ENCODE measurements around the gene COL7A1. TPM values are rescaled to one million over a fixed set of nuclear protein-coding genes. Genes with fewer than 3 reads are reported as not detected.

COL7A1 gene
- total and polyA plus RNA-seq, 2 of the 8 experiments (the other 6 are each of a cell fraction or from before 2014, with no cell fraction given): 10.7 to 13.9 TPM

DNA sequence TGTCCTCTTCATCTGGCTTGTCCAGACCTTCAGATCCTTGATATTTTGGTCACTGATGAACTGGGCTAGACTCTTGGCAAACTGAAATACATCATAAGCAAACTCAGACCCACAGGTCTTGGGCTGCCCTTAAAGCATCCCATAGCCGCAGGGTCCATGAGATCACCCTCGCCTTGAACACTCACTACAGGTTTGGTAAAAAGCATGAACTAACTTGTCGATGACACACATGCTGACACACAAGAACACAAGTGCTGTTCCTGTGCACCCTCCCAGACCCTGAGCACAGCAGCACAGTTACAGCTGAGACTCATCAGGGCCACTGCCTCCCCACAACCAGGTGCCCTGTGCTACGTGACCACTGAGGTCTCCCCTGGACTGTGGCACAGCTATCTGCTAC is 59.6 kb downstream of the COL7A1 start:
- ChIA-PET POLR2A (ENCODE audit: partially characterized antibody) (interaction anchor here (0.7 to 1.6 kb wide), 2 partner anchors 8 to 96 kb away, joined by 3 to 5 read pairs; partner anchors contain the start of gene CCDC51), CTCF (ENCODE audit: partially characterized antibody) (interaction anchor here (1.2 to 4.1 kb wide), 3 partner anchors 13 to 62 kb away, joined by 3 to 21 read pairs (median 4); no protein-coding TSS in a partner anchor)
- H3K23me2 ChIP-seq (ENCODE audit: low read depth, low read length): no peaks in the 10 kb centered on the region; the same call in 1 of the 2 replicates
- no peak overlapping the region for H3K18ac ChIP-seq (ENCODE audit: extremely low read depth, low read length)
- H3K79me1 ChIP-seq (ENCODE audit: low read depth, low read length): no peaks in the 10 kb centered on the region
- no peak overlapping the region for H3K56ac ChIP-seq (replicated peaks; ENCODE audit: insufficient read length, low read depth, low read length)
- H3K4ac ChIP-seq (replicated peaks; ENCODE audit: insufficient read length, low read depth, low read length): no peak overlapping the region
- no peaks in the 10 kb centered on the region for H3K27me3 ChIP-seq (replicated peaks in 1 of 4; ENCODE audit: control insufficient read depth in 3 of 4, extremely low read depth in 1 of 4, insufficient read depth in 3 of 4, low read length in 3 of 4)
- H4K20me1 ChIP-seq (replicated peaks in 1 of 2; ENCODE audit: control insufficient read depth in 1 of 2, insufficient read depth in 2 of 2, low read length in 2 of 2): peaks cover 0 to 4% of the 10 kb centered on the region in 2 experiments
- H3K36me3 ChIP-seq (ENCODE audit: control insufficient read depth in 2 of 4, insufficient read depth in 4 of 4, low read length in 3 of 4): peaks cover 2 to 35% (median 23%) of the 10 kb centered on the region in 4 experiments; a peak in 7 of 8 replicates
- H4K8ac ChIP-seq (ENCODE audit: extremely low read depth, insufficient read depth, low read length): no peak overlapping the region
- DNase-seq (ENCODE audit: low read depth in 1 of 2, low spot score in 2 of 2) (no peak), FAIRE-seq (no peak)
- H2AFZ ChIP-seq (ENCODE audit: low read length): no peak overlapping the region
- H3K4me1 ChIP-seq (replicated peaks in 1 of 4; ENCODE audit: control insufficient read depth in 3 of 4, insufficient read depth in 4 of 4, low read length in 3 of 4): no peaks in the 10 kb centered on the region
- 91% methylated on average over 4 of the region's 4 CpGs; no CpG with 5 or more reads in 1 of the 2 experiments for WGBS, 2 experiments (ENCODE audit: extremely low coverage in 1 of 2, insufficient coverage in 1 of 2, insufficient read length in 1 of 2, insufficient replicate concordance in 2 of 2, low coverage in 1 of 2, low lambda C conversion rate in 2 of 2, missing lambda C conversion rate in 1 of 2)
- TF ChIP-seq, protein P1, sequence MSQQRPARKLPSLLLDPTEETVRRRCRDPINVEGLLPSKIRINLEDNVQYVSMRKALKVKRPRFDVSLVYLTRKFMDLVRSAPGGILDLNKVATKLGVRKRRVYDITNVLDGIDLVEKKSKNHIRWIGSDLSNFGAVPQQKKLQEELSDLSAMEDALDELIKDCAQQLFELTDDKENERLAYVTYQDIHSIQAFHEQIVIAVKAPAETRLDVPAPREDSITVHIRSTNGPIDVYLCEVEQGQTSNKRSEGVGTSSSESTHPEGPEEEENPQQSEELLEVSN (IDR thresholded peaks at IDR 0.05): no peak
- TF ChIP-seq EP300 (IDR thresholded peaks at IDR 0.05; ENCODE audit: borderline replicate concordance in 1 of 2, low read depth in 2 of 2, low read length in 2 of 2) (no peak), SP2 (IDR thresholded peaks at IDR 0.05; ENCODE audit: low read length) (no peak), CHD2 (IDR thresholded peaks at IDR 0.05; ENCODE audit: low read length) (no peak), KDM4A (IDR thresholded peaks at IDR 0.05; ENCODE audit: low read depth, low read length, severe bottlenecking) (no peak), POLR2A (IDR thresholded peaks at IDR 0.05; ENCODE audit: control extremely low read depth in 1 of 2, low read depth in 2 of 2, low read length in 2 of 2) (no peak), KDM5A (IDR thresholded peaks at IDR 0.05; ENCODE audit: low read length) (no peak)
- H4K91ac ChIP-seq (replicated peaks; ENCODE audit: insufficient read length, low read length): no peak overlapping the region
- no peak overlapping the region for H2BK20ac ChIP-seq (ENCODE audit: low read length)
- H3K23ac ChIP-seq (ENCODE audit: insufficient read length): no peak overlapping the region
- no peak overlapping the region for H3K14ac ChIP-seq (ENCODE audit: insufficient read length)
- no peak overlapping the region for H4K5ac ChIP-seq (ENCODE audit: insufficient read length, low read depth, low read length)
- H2BK12ac ChIP-seq (ENCODE audit: low read depth, low read length): no peak overlapping the region
- no peak overlapping the region for H2BK15ac ChIP-seq (ENCODE audit: low read length)
- H2AK5ac ChIP-seq (ENCODE audit: low read depth, low read length): no peak overlapping the region
- H2BK120ac ChIP-seq (replicated peaks; ENCODE audit: low read depth, low read length): no peak overlapping the region
- H3K4me2 ChIP-seq (ENCODE audit: insufficient read depth in 1 of 2, low read depth in 2 of 2, low read length in 2 of 2): no peak overlapping the region
- H3K9me3 ChIP-seq (ENCODE audit: insufficient read depth in 2 of 2, low read depth in 1 of 2, low read length in 1 of 2): no peaks in the 10 kb centered on the region
- H3K4me3 ChIP-seq (ENCODE audit: extremely low read depth in 1 of 4, insufficient read depth in 2 of 4, low read depth in 3 of 4, low read length in 4 of 4): no peak overlapping the region
- H3K79me2 ChIP-seq (ENCODE audit: control insufficient read depth in 1 of 2, insufficient read depth in 2 of 2, low read length in 2 of 2): no peaks in the 10 kb centered on the region
- H2BK5ac ChIP-seq (ENCODE audit: low read depth, low read length): no peak overlapping the region
- no peak overlapping the region for H3K9ac ChIP-seq (replicated peaks in 1 of 4; ENCODE audit: extremely low read depth in 1 of 4, low read depth in 3 of 4, low read length in 3 of 4)
- H3K27ac ChIP-seq (ENCODE audit: low read depth, low read length): no peak overlapping the region

Data from H1 (cell line).